GM23338 (cell line): ENCODE data around the gene ULBP1. TPM values are rescaled to one million over a fixed set of nuclear protein-coding genes. Genes with fewer than 3 reads are reported as not detected.

Source experiments
- ATAC-seq: fragments of 200-7000 bp; cut with Tn5 transposase; 3 replicates; pipeline ENCODE4 v1.9.1; 2020
- DNase-seq: peaks from one replicate; pipeline ENCODE4 v3.0.0-alpha.2; 2015; ENCODE audit warnings: low spot score
- H2AFZ ChIP-seq: fragments of 200-600 bp; sonication (generic); 2 replicates; pipeline ENCODE4 v1.8.0; 2016; ENCODE audit warnings: antibody characterized with exemption, mild to moderate bottlenecking, moderate library complexity
- H3F3A ChIP-seq: fragments of 200-600 bp; sonication (generic); replicated peaks from 2 replicates; pipeline ENCODE4 v1.8.0; 2017; ENCODE audit warnings: antibody characterized with exemption, mixed run types, low read depth
- H3K27ac ChIP-seq: fragments of 200-600 bp; sonication (generic); 2 replicates; pipeline ENCODE4 v1.6.1; 2016; ENCODE audit warnings: low read depth
- H3K27me3 ChIP-seq: fragments of 200-600 bp; sonication (generic); 2 replicates; pipeline ENCODE4 v1.8.0; 2016; ENCODE audit warnings: mild to moderate bottlenecking, mixed run types, moderate library complexity; ENCODE audit not compliant: insufficient read depth
- H3K36me3 ChIP-seq: fragments of 200-600 bp; sonication (generic); 2 replicates; pipeline ENCODE4 v1.8.0; 2016; ENCODE audit warnings: mild to moderate bottlenecking; ENCODE audit not compliant: insufficient read depth
- H3K4me1 ChIP-seq: fragments of 200-600 bp; sonication (generic); 2 replicates; pipeline ENCODE4 v1.8.0; 2016; ENCODE audit warnings: mild to moderate bottlenecking, moderate library complexity; ENCODE audit not compliant: insufficient read depth
- H3K4me2 ChIP-seq: fragments of 200-600 bp; sonication (generic); 2 replicates; pipeline ENCODE4 v1.7.1; 2017; ENCODE audit warnings: mixed run types
- H3K4me3 ChIP-seq: fragments of 200-600 bp; sonication (generic); 2 replicates; pipeline ENCODE4 v1.6.1; 2016; ENCODE audit warnings: mixed run types
- H3K79me2 ChIP-seq: fragments of 200-600 bp; sonication (generic); replicated peaks from 2 replicates; pipeline ENCODE4 v1.8.0; 2017; ENCODE audit warnings: mild to moderate bottlenecking; ENCODE audit not compliant: insufficient read depth
- H3K9me2 ChIP-seq: fragments of 200-600 bp; sonication (generic); 2 replicates; pipeline ENCODE4 v1.8.0; 2017; ENCODE audit not compliant: insufficient read depth
- H4K20me1 ChIP-seq: fragments of 200-600 bp; sonication (generic); replicated peaks from 2 replicates; pipeline ENCODE4 v1.8.0; 2017; ENCODE audit warnings: mild to moderate bottlenecking; ENCODE audit not compliant: insufficient read depth
- H3K27ac Mint-ChIP-seq: 2 replicates; pipeline ENCODE4 v1.8.0; 2020; ENCODE audit warnings: inconsistent platforms, mild to moderate bottlenecking, moderate library complexity, mixed read lengths
- H3K27me3 Mint-ChIP-seq: 3 replicates; pipeline ENCODE4 v1.8.0; 2022; ENCODE audit warnings: low read depth, mild to moderate bottlenecking, moderate library complexity, mixed read lengths, inconsistent platforms; ENCODE audit not compliant: insufficient read depth, poor library complexity
- H3K36me3 Mint-ChIP-seq: 3 replicates; pipeline ENCODE4 v1.8.0; 2021; ENCODE audit warnings: low read depth, mild to moderate bottlenecking, inconsistent platforms, moderate library complexity, mixed read lengths
- H3K4me1 Mint-ChIP-seq: 3 replicates; pipeline ENCODE4 v1.8.0; 2020; ENCODE audit warnings: mild to moderate bottlenecking, inconsistent platforms, mixed read lengths
- H3K4me3 Mint-ChIP-seq: 3 replicates; pipeline ENCODE4 v1.8.0; 2021; ENCODE audit warnings: moderate library complexity, mild to moderate bottlenecking, inconsistent platforms, mixed read lengths
- H3K9me3 Mint-ChIP-seq: 3 replicates; pipeline ENCODE4 v1.8.0; 2020; ENCODE audit warnings: moderate library complexity, mild to moderate bottlenecking, inconsistent platforms, mixed read lengths
- EZH2 ChIP-seq: fragments of 200-600 bp; sonication (generic); IDR thresholded peaks from one replicate; pipeline ENCODE4 v1.8.0; 2017; ENCODE audit warnings: antibody characterized with exemption, mild to moderate bottlenecking, low read depth; ENCODE audit not compliant: unreplicated experiment
- EZH2phosphoT487 ChIP-seq: fragments of 200-600 bp; sonication (generic); IDR thresholded peaks from one replicate; pipeline ENCODE4 v1.8.1; 2018; ENCODE audit warnings: antibody characterized with exemption; ENCODE audit not compliant: unreplicated experiment
- NANOG ChIP-seq: IDR thresholded peaks from 2 replicates; pipeline ENCODE4 v1.6.1; 2016; ENCODE audit warnings: antibody characterized with exemption, borderline replicate concordance
- STAT1 ChIP-seq: IDR thresholded peaks from one replicate; pipeline ENCODE4 v1.6.1; 2016; ENCODE audit warnings: antibody characterized with exemption; ENCODE audit not compliant: unreplicated experiment
- ZNF331 ChIP-seq: fragments of 250-450 bp; sonication (Bioruptor Pico); IDR thresholded peaks from 2 replicates; pipeline ENCODE4 v1.5.0; 2020; ENCODE audit warnings: low read depth, mild to moderate bottlenecking, moderate library complexity
- ZNF462 ChIP-seq: fragments of 250-450 bp; sonication (Bioruptor Pico); IDR thresholded peaks from 2 replicates; pipeline ENCODE4 v1.5.0; 2020; ENCODE audit warnings: mild to moderate bottlenecking, moderate library complexity
- polyA plus RNA-seq: library from polyadenylated mRNA; unstranded; fragments of >200 nt; fragmentation: Nextera tagmentation; extraction: Ambion mirVana; gene quantifications from 2 replicates; pipeline ENCODE4 v1.2.1, GENCODE V29; 2016
- total RNA-seq: library from RNA; depleted of rRNA; stranded (reverse); fragments of >200 nt; shearing (Covaris generic); gene quantifications from 2 replicates; pipeline ENCODE4 v1.2.3, GENCODE V29; 2014
- TF ChIP-seq, protein P1 (sequence below), 2 experiments: fragments of 200-600 bp in 1 of 2; sonication (generic) in 1 of 2; conservative IDR thresholded peaks; 2 replicates each; pipeline versions ENCODE4 v1.5.1 to v1.6.1; 2016 to 2017; ENCODE audit warnings: antibody characterized with exemption in 2 of 2, low read depth in 2 of 2, mild to moderate bottlenecking in 2 of 2, moderate library complexity in 1 of 2

Gene ULBP1
- total and polyA plus RNA-seq, 2 experiments from 2014 or later: 0.74 to 1.7 TPM

GRCh38 chr6:149985481-149985937, 21.8 kb downstream of the ULBP1 start (continued):
- no peak for TF ChIP-seq ZNF462 (CRISPR knock-in tag)
- TF ChIP-seq STAT1: no peak
- no peak for TF ChIP-seq EZH2
- TF ChIP-seq, protein P1, sequence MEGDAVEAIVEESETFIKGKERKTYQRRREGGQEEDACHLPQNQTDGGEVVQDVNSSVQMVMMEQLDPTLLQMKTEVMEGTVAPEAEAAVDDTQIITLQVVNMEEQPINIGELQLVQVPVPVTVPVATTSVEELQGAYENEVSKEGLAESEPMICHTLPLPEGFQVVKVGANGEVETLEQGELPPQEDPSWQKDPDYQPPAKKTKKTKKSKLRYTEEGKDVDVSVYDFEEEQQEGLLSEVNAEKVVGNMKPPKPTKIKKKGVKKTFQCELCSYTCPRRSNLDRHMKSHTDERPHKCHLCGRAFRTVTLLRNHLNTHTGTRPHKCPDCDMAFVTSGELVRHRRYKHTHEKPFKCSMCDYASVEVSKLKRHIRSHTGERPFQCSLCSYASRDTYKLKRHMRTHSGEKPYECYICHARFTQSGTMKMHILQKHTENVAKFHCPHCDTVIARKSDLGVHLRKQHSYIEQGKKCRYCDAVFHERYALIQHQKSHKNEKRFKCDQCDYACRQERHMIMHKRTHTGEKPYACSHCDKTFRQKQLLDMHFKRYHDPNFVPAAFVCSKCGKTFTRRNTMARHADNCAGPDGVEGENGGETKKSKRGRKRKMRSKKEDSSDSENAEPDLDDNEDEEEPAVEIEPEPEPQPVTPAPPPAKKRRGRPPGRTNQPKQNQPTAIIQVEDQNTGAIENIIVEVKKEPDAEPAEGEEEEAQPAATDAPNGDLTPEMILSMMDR (conservative IDR thresholded peaks at IDR 0.05; ENCODE audit: low read depth in 2 of 2): no peak

DNA sequence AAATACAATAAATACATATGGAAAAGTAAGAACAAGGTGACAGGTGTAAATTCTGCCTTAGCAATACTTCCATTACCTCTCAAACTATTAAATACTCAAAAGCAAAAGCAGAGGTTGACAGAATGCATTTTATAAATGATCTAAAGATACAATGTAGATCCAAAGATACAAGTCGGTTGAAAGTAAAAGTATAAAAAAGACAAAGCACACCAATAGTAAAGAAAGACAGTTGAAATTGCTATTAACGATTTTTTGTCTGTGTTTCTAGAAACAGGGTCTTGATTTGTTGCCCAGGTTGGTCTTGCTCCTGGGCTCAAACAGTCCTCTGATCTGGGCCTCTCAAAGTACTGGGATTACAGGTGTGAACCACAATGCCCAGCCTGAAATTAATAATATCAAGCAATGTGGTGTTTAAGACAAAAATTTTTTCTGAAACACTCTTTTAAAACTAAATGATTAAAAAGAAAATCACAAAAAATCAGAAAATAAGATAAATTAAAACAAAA, 23.9 kb downstream of the ULBP1 start:
- Histone ChIP-seq H3K9me2 (no peaks in the 10 kb centered on the region), H3K79me2 (no peaks in the 10 kb centered on the region), H2AFZ (no peak overlapping the region), H4K20me1 (peaks cover 14% of the 10 kb centered on the region), H3K4me1 (peaks cover 13% of the 10 kb centered on the region; the same call in 1 of the 2 replicates), H3K36me3 (no peaks in the 10 kb centered on the region), H3K4me3 (no peak overlapping the region), H3K4me2 (no peak overlapping the region), H3K27me3 (peaks cover 94% of the 10 kb centered on the region), H3K27ac (no peak overlapping the region), H3F3A (peaks cover 5% of the 10 kb centered on the region; the same call in 1 of the 2 replicates)
- Mint-ChIP-seq H3K27me3 (peaks cover 100% of the 10 kb centered on the region), H3K27ac (no peak overlapping the region), H3K36me3 (no peaks in the 10 kb centered on the region; the same call in 2 of the 3 replicates), H3K4me1 (peaks cover 39% of the 10 kb centered on the region), H3K4me3 (no peak overlapping the region; the same call in 2 of the 3 replicates), H3K9me3 (peaks cover 5% of the 10 kb centered on the region; the same call in 1 of the 3 replicates)
- no peak for ATAC-seq
- no peak for DNase-seq
- no peak for TF ChIP-seq STAT1
- TF ChIP-seq EZH2phosphoT487: no peak
- no peak for TF ChIP-seq ZNF462 (CRISPR knock-in tag)
- TF ChIP-seq NANOG: no peak
- no peak for TF ChIP-seq ZNF331 (CRISPR knock-in tag)
